Glutamatergic neuron (in vitro differentiated cells): Measurements from ENCODE around the gene KCNJ12. TPM values are rescaled to one million over a fixed set of nuclear protein-coding genes. Genes with fewer than 3 reads are reported as not detected.
"Not testable (repeated sequence)": the region's sequence is repeated elsewhere in the genome, so short reads cannot be mapped to it uniquely, and the experiment has no call there.

Source experiments
- DNase-seq: peaks from one replicate; pipeline ENCODE4 v3.0.0; 2022
- H3K27ac Mint-ChIP-seq: one replicate; pipeline ENCODE4 v1.8.0; 2020; ENCODE audit warnings: mild to moderate bottlenecking, mixed read lengths, inconsistent platforms; ENCODE audit not compliant: unreplicated experiment
- H3K27me3 Mint-ChIP-seq: one replicate; pipeline ENCODE4 v1.8.0; 2020; ENCODE audit warnings: mild to moderate bottlenecking, moderate library complexity, mixed read lengths, inconsistent platforms; ENCODE audit not compliant: unreplicated experiment
- H3K36me3 Mint-ChIP-seq: one replicate; pipeline ENCODE4 v1.8.0; 2020; ENCODE audit warnings: mild to moderate bottlenecking, mixed read lengths, inconsistent platforms; ENCODE audit not compliant: unreplicated experiment
- H3K4me1 Mint-ChIP-seq: one replicate; pipeline ENCODE4 v1.8.0; 2020; ENCODE audit warnings: mild to moderate bottlenecking, low read depth, mixed read lengths, inconsistent platforms; ENCODE audit not compliant: unreplicated experiment
- H3K4me3 Mint-ChIP-seq: one replicate; pipeline ENCODE4 v1.8.0; 2020; ENCODE audit warnings: mild to moderate bottlenecking, mixed read lengths, inconsistent platforms; ENCODE audit not compliant: unreplicated experiment
- H3K9me3 Mint-ChIP-seq: one replicate; pipeline ENCODE4 v1.8.0; 2020; ENCODE audit warnings: mild to moderate bottlenecking, moderate library complexity, mixed read lengths, inconsistent platforms; ENCODE audit not compliant: unreplicated experiment
- CTCF ChIP-seq: fragments of 200-600 bp; sonication (generic); IDR thresholded peaks from one replicate; pipeline ENCODE4 v1.5.0; 2021; ENCODE audit not compliant: partially characterized antibody, unreplicated experiment
- long read RNA-seq: library from polyadenylated mRNA; unstranded; transcript quantifications from one replicate; pipeline ENCODE4 v2.0.0, GENCODE V29; 2020; ENCODE audit not compliant: unreplicated experiment
- total RNA-seq: library from RNA; stranded (reverse); fragmentation: NEBNext Ultra II Directional; extraction: Animal tissue kit (Norgen Biotek cat#: 25700); gene quantifications from one replicate; pipeline ENCODE4 v1.2.1, GENCODE V29; 2021; ENCODE audit not compliant: unreplicated experiment

The KCNJ12 gene
- 9.6 TPM for total RNA-seq
- long read RNA-seq: 0 reads

GRCh38 chr17:21376081-21376758 lies at the start of gene KCNJ12:
Gene KCNJ12, plus strand, starts transcription at chr17:21376357. Its CDS starts 38,986 bp downstream, at chr17:21415343.
- peak within 1 kb of the TSS; percentile 40 for H3K27ac Mint-ChIP-seq
- peak; percentile 56 for DNase-seq

GRCh38 chr17:21327921-21328320 lies 48.2 kb upstream of the KCNJ12 start:
- H3K27ac Mint-ChIP-seq, DNase-seq, H3K9me3 Mint-ChIP-seq, H3K27me3 Mint-ChIP-seq, H3K4me3 Mint-ChIP-seq, H3K36me3 Mint-ChIP-seq, H3K4me1 Mint-ChIP-seq: not testable (repeated sequence)

More at GRCh38 chr17:21376081-21376758, at the start of gene KCNJ12:
- peaks cover 8% of the 10 kb centered on the region for H3K9me3 Mint-ChIP-seq
- no peaks in the 10 kb centered on the region for H3K36me3 Mint-ChIP-seq
- peaks cover 16% of the 10 kb centered on the region for H3K4me1 Mint-ChIP-seq
- H3K4me3 Mint-ChIP-seq: peak within 1 kb of the TSS; percentile 68
- peaks cover 14% of the 10 kb centered on the region for H3K27me3 Mint-ChIP-seq
- TF ChIP-seq CTCF: no peak

GRCh38 chr17:21328778-21329177 lies 47.4 kb upstream of the KCNJ12 start:
- H3K27ac Mint-ChIP-seq, H3K4me3 Mint-ChIP-seq, H3K36me3 Mint-ChIP-seq, H3K27me3 Mint-ChIP-seq, H3K9me3 Mint-ChIP-seq, H3K4me1 Mint-ChIP-seq, DNase-seq: not testable (repeated sequence)

GRCh38 chr17:21330436-21331160 lies 45.6 kb upstream of the KCNJ12 start:
- TF ChIP-seq CTCF: no peak
- H3K9me3 Mint-ChIP-seq: peaks cover 5% of the 10 kb centered on the region
- H3K36me3 Mint-ChIP-seq: no peaks in the 10 kb centered on the region
- no peaks in the 10 kb centered on the region for H3K27me3 Mint-ChIP-seq
- H3K4me1 Mint-ChIP-seq: no peaks in the 10 kb centered on the region
- no peak overlapping the region for H3K4me3 Mint-ChIP-seq
- no peak overlapping the region for H3K27ac Mint-ChIP-seq
- DNase-seq: no peak

GRCh38 chr17:21336541-21337294 lies 39.4 kb upstream of the KCNJ12 start:
- not testable (repeated sequence) for H3K4me3 Mint-ChIP-seq, H3K9me3 Mint-ChIP-seq, H3K36me3 Mint-ChIP-seq, H3K4me1 Mint-ChIP-seq, H3K27ac Mint-ChIP-seq, H3K27me3 Mint-ChIP-seq, DNase-seq

GRCh38 chr17:21337981-21338625 lies 38.1 kb upstream of the KCNJ12 start:
- not testable (repeated sequence) for H3K27me3 Mint-ChIP-seq, H3K4me3 Mint-ChIP-seq, H3K27ac Mint-ChIP-seq, H3K9me3 Mint-ChIP-seq, DNase-seq, H3K4me1 Mint-ChIP-seq, H3K36me3 Mint-ChIP-seq
